Stimulated activated CD8-positive, alpha-beta memory T cell treated with anti-CD3 and anti-CD28 coated beads, Interleukin-12 subunit alpha, Interleukin-12 subunit beta, amount 100 ng/mL, for 24 hours (primary cell): ENCODE data around the gene NANOS1.
"Not testable (repeated sequence)": the region's sequence is repeated elsewhere in the genome, so short reads cannot be mapped to it uniquely, and the experiment has no call there.

Experiments used
- DNase-seq: peaks from one replicate; pipeline ENCODE4 v3.0.0-alpha.2; 2020; ENCODE audit errors: extremely low read depth

Gene NANOS1

GRCh38 chr10:119007211-119007574 lies 22.3 kb upstream of the NANOS1 start:
- DNase-seq, result no peak

GRCh38 chr10:119020627-119020946 lies 8.9 kb upstream of the NANOS1 start:
- DNase-seq, result no peak

- DNase-seq, result no peak
These were observed 6.5 kb upstream of the NANOS1 start for GRCh38 chr10:119022846-119023552.

GRCh38 chr10:119023553-119023868 lies 6.0 kb upstream of the NANOS1 start:
- no peak for DNase-seq

- DNase-seq, result no peak
These were observed 4.6 kb upstream of the NANOS1 start for GRCh38 chr10:119024882-119025281.

- DNase-seq, result no peak
These were observed 4.2 kb upstream of the NANOS1 start for GRCh38 chr10:119025336-119025735.

- DNase-seq, result no peak
These were observed 3.7 kb upstream of the NANOS1 start for GRCh38 chr10:119025776-119026175.

- no peak for DNase-seq
These were observed 3.0 kb upstream of the NANOS1 start for GRCh38 chr10:119026301-119027110.

GRCh38 chr10:119028445-119028899 lies 1.0 kb upstream of the NANOS1 start:
- not testable (repeated sequence) for DNase-seq

GRCh38 chr10:119028900-119029612 lies 458 bp upstream of the NANOS1 start:
- DNase-seq, result peak; percentile 54

- peak; percentile 3 for DNase-seq
These were observed 1.1 kb downstream of the NANOS1 start for GRCh38 chr10:119030421-119031250.

- DNase-seq, result no peak
These were observed 2.1 kb downstream of the NANOS1 start for GRCh38 chr10:119031496-119032059.

- DNase-seq, result no peak
These were observed 9.6 kb downstream of the NANOS1 start for GRCh38 chr10:119039161-119039560.

GRCh38 chr10:119041326-119041725 lies 11.8 kb downstream of the NANOS1 start:
- no peak for DNase-seq

GRCh38 chr10:119042169-119042568 lies 12.7 kb downstream of the NANOS1 start:
- no peak for DNase-seq

- no peak for DNase-seq
These were observed 16.0 kb downstream of the NANOS1 start for GRCh38 chr10:119045561-119045960.

GRCh38 chr10:119049361-119049760 lies 19.8 kb downstream of the NANOS1 start:
- DNase-seq, result no peak

GRCh38 chr10:119049777-119050176 lies 20.3 kb downstream of the NANOS1 start:
- no peak for DNase-seq

GRCh38 chr10:119051775-119052174 lies 22.3 kb downstream of the NANOS1 start:
- DNase-seq, result no peak

GRCh38 chr10:119055472-119055871 lies 26.0 kb downstream of the NANOS1 start:
- no peak for DNase-seq

GRCh38 chr10:119058010-119058409 lies 28.5 kb downstream of the NANOS1 start:
- no peak for DNase-seq

- DNase-seq, result no peak
These were observed 30.0 kb downstream of the NANOS1 start for GRCh38 chr10:119059557-119059956.
